Ascending aorta (tissue), 2 donors: ENCODE measurements around the gene SOX18. TPM values are rescaled to one million over a fixed set of nuclear protein-coding genes. Genes with fewer than 3 reads are reported as not detected.

Experiments
- DNase-seq, 2 donors: peaks; one replicate each; pipeline ENCODE4 v3.0.0-alpha.2; 2019; ENCODE audit warnings: low spot score in 2 of 2
- H3K27ac ChIP-seq, 2 donors: fragments of 200-600 bp; sonication (generic); one replicate each; pipeline ENCODE4 v1.5.1; 2016 to 2017; ENCODE audit warnings: mild to moderate bottlenecking in 1 of 2
- H3K27me3 ChIP-seq: fragments of 200-600 bp; sonication (generic); one replicate; pipeline ENCODE4 v1.5.1; 2017
- H3K36me3 ChIP-seq, 2 donors: fragments of 200-600 bp; sonication (generic); one replicate each; pipeline ENCODE4 v1.5.1; 2016
- H3K4me1 ChIP-seq, 2 donors: fragments of 200-600 bp; sonication (generic); one replicate each; pipeline ENCODE4 v1.5.1; 2016 to 2017; ENCODE audit warnings: mild to moderate bottlenecking in 1 of 2
- H3K4me3 ChIP-seq, 2 donors: fragments of 200-600 bp; sonication (generic); one replicate each; pipeline ENCODE4 v1.5.1; 2016 to 2017; ENCODE audit warnings: mild to moderate bottlenecking in 1 of 2
- H3K9me3 ChIP-seq, 2 donors: fragments of 200-600 bp; sonication (generic); one replicate each; pipeline ENCODE4 v1.5.1; 2016
- CTCF ChIP-seq, 3 experiments: fragments of 200-600 bp in 2 of 3; fragments of 450-650 bp in 1 of 3; sonication (generic) in 2 of 3; IDR thresholded peaks; one replicate each; pipeline ENCODE4 v1.5.1; 2016 to 2019; ENCODE audit warnings: antibody characterized with exemption in 3 of 3, mild to moderate bottlenecking in 1 of 3, moderate library complexity in 1 of 3
- intact Hi-C: fragments of 100-400 bp; cut with DNase I; formaldehyde crosslinking; loops from one replicate; pipeline ENCODE4 v1.15.1; 2023
- total RNA-seq: library from RNA; depleted of rRNA; stranded (reverse); fragments of >200 nt; gene quantifications from one replicate; pipeline ENCODE4 v1.1.0, GENCODE V29; 2016

SOX18 gene
- total RNA-seq, 1 donor from 2014 or later = 244 TPM

- no peak overlapping the region for H3K27ac ChIP-seq
- no peak overlapping the region for H3K4me3 ChIP-seq
- intact Hi-C loops = loop anchor here (5.0 kb wide), 1 partner anchor 407 kb away; no protein-coding TSS in a partner anchor
- peaks cover 22% of the 10 kb centered on the region for H3K27me3 ChIP-seq
- no peaks in the 10 kb centered on the region for H3K9me3 ChIP-seq
- peaks cover 0 to 7% of the 10 kb centered on the region in 2 donors for H3K4me1 ChIP-seq
- no peak for TF ChIP-seq CTCF (IDR thresholded peaks at IDR 0.05)
- no peaks in the 10 kb centered on the region for H3K36me3 ChIP-seq
- DNase-seq = no peak
Observed at GRCh38 chr20:64044484-64045247, 4.8 kb downstream of the SOX18 start.

- intact Hi-C loops = no loop called here
- DNase-seq = no peak
- Histone ChIP-seq H3K4me3 (no peak overlapping the region), H3K4me1 (peaks cover 0 to 13% of the 10 kb centered on the region in 2 donors), H3K36me3 (no peaks in the 10 kb centered on the region), H3K9me3 (no peaks in the 10 kb centered on the region), H3K27me3 (peaks cover 22% of the 10 kb centered on the region), H3K27ac (no peak overlapping the region)
- TF ChIP-seq CTCF (IDR thresholded peaks at IDR 0.05) = no peak
Observed at GRCh38 chr20:64043768-64044167, 5.7 kb downstream of the SOX18 start.

GRCh38 chr20:64042054-64042781 lies 7.2 kb downstream of the SOX18 start:
- no peak for TF ChIP-seq CTCF (IDR thresholded peaks at IDR 0.05)
- peak overlapping the region in 1 of 2 donors; percentile 50 for H3K27ac ChIP-seq
- peak overlapping the region in 1 of 2 donors; percentile 59 for H3K4me3 ChIP-seq
- intact Hi-C loops = no loop called here
- H3K36me3 ChIP-seq = no peaks in the 10 kb centered on the region
- DNase-seq = no peak
- H3K27me3 ChIP-seq = peaks cover 27% of the 10 kb centered on the region
- peaks cover 5 to 20% of the 10 kb centered on the region in 2 donors for H3K4me1 ChIP-seq
- no peaks in the 10 kb centered on the region for H3K9me3 ChIP-seq

- H3K4me3 ChIP-seq = peak overlapping the region in 1 of 2 donors; percentile 59
- peaks cover 27% of the 10 kb centered on the region for H3K27me3 ChIP-seq
- TF ChIP-seq CTCF (IDR thresholded peaks at IDR 0.05) = no peak
- peaks cover 5 to 20% of the 10 kb centered on the region in 2 donors for H3K4me1 ChIP-seq
- intact Hi-C loops = no loop called here
- H3K36me3 ChIP-seq = no peaks in the 10 kb centered on the region
- DNase-seq = no peak
- H3K27ac ChIP-seq = no peak overlapping the region
- H3K9me3 ChIP-seq = no peaks in the 10 kb centered on the region
Observed at GRCh38 chr20:64041781-64042053, 7.7 kb downstream of the SOX18 start.

GRCh38 chr20:64041040-64041780 lies 8.2 kb downstream of the SOX18 start:
- peaks cover 27% of the 10 kb centered on the region for H3K27me3 ChIP-seq
- no peak for TF ChIP-seq CTCF (IDR thresholded peaks at IDR 0.05)

More at GRCh38 chr20:64041040-64041780, 8.2 kb downstream of the SOX18 start:
- H3K4me3 ChIP-seq = peak overlapping the region in 1 of 2 donors; percentile 59
- H3K9me3 ChIP-seq = no peaks in the 10 kb centered on the region
- no peaks in the 10 kb centered on the region for H3K36me3 ChIP-seq
- H3K27ac ChIP-seq = no peak overlapping the region
- intact Hi-C loops = no loop called here
- peaks cover 5 to 20% of the 10 kb centered on the region in 2 donors for H3K4me1 ChIP-seq
- DNase-seq = no peak
